AML-193 (cell line): ENCODE data around the gene DDX54.
"Not testable (repeated sequence)": the region's sequence is repeated elsewhere in the genome, so short reads cannot be mapped to it uniquely, and the experiment has no call there.

ENCODE experiments used
- DNase-seq, 2 experiments: peaks; one replicate each; lab custom pipeline; 2025; lab: John Stamatoyannopoulos, UW

DDX54 gene

GRCh38 chr12:113216027-113216426, 30.7 kb upstream of the DDX54 start:
- no peak for DNase-seq

DNA sequence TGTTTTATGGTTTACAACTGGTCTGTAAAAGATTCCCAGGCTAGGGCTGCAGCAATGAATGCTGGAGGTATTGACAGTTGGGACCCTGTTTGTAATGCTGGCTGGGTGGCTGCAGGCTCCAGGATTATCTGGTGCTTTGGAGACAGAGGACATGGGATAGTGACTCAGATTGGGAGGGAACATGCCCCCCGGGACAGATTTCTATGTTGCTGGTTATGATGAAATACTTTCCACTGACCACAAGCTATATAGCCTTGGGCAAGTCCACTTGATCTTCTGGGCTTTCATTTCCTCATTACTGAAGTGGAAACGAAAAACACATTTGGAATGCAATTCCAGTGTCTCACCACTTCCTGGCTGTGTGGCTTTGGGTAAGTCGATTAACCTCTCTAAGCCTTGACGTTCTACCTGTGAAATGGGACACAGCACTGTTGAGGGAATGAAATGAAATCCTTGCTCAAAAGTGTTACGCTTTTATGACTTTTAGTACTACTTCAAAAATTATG, 29.7 kb upstream of the DDX54 start:
- DNase-seq = peak; percentile 92 to 95

DNA sequence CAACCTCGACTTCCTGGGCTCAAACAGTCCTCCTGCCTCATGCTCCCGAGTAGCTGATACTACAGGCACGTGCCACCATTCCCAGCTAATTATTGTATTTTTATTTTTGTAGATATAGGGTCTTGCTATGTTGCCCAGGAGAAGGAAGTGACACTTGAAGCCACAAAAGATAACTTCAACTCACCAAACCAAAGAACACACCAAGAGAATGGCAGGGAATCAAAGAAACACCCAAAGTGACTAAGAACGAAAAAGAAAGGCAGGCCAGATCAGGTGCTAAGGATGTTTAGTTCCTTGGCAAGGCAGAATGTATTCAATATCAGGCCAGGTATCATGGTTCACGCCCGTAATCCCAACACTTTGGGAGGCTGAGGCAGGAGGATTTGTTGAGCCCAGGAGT, 25.9 kb upstream of the DDX54 start:
- DNase-seq = no peak

GRCh38 chr12:113208041-113208934, 23.0 kb upstream of the DDX54 start:
- peak; percentile 97 to 99 for DNase-seq

DNA sequence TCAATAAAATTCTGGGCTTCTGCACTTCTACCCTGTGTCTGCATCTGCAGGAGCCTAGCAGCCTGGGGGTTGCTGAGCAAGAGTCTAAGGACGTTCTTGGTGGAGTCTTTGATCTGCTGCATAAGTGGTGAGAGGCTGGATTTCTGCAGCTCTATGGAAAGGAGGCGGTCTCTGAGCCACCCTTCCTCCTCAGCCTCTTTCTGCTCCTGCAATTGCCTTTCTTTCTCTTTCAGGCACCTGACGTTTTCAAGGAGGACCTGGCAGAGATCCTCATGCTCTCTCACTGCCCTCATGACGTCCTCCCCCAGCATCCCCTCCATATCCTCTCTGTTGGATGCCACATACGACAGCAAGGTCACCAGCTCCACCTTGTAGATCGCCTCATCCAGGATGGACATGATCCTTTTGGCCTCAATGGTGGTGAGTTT, 22.3 kb upstream of the DDX54 start:
- peak in 1 of 2 experiments; percentile 9 for DNase-seq

- DNase-seq = not testable (repeated sequence)
Measured at GRCh38 chr12:113206802-113207201, 21.5 kb upstream of the DDX54 start.

GRCh38 chr12:113204804-113205203, 19.5 kb upstream of the DDX54 start:
- no peak for DNase-seq

DNA sequence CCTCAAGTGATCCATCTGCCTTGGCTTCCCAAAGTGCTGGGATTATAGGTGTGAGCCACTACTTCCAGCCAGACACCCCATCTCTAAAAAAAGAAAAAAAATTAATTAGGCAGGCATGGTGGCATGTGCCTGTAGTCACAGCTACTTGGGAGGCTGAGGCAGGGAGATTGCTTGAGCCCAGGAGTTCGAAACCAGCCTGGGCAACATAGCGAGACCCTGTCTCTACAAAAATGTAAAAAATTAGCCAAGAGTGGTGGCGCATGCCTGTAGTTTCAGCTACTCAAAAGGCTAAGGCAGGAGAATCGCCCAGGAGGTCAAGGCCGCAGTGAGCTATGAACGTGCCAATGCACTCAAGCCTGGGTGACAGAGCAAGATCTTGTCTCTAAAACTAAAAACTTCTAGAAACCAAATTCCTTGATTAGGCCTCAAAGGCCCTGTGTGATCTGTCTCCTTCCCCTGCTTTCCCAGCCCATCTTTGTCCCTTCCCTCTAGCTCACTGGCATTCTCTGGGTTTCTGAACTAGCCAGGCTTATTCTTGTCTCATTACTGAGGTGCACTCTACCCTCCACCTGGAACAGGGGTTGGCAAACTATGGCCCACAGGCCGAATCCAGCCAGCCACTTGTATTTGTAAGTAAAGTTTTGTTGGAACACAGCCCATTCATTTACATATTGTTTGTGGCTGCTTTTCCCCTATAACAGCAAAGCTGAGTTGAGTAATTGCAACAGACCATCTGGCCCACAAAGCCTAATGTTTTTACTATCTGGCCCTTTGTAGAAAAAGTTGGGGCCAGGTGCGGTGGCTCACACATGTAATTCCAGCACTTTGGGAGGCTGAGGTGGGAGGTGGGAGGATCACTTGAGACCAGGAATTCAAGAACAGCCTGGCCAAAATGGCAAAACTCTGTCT, 18.8 kb upstream of the DDX54 start:
- DNase-seq = peak in 1 of 2 experiments; percentile 26

- no peak for DNase-seq
Measured at GRCh38 chr12:113202300-113203075, 17.2 kb upstream of the DDX54 start.

- no peak for DNase-seq
Measured at GRCh38 chr12:113201187-113202177, 16.2 kb upstream of the DDX54 start.

- DNase-seq = peak; percentile 61 to 67
Measured at GRCh38 chr12:113200021-113200797, 14.9 kb upstream of the DDX54 start.

DNA sequence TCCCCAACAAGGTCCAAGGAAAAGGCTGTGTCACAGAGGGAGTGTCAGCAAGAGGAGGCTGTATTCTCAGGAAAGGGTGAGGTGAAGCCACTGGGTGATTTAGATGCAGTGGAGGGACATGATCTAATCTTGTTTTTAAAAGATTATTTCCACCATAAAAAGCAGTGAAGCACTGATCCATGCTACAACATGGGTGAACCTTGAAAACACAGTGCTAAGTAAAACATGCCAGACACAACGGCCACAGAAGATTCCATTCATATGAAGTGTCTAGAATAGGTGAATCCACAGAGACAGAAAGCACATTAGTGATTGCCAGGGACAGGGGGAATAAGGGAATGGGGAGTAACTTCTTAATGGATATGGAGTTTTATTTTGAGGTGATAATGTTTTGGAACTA, 13.0 kb upstream of the DDX54 start:
- DNase-seq = no peak

GRCh38 chr12:113197518-113198077, 12.3 kb upstream of the DDX54 start:
- no peak for DNase-seq

DNA sequence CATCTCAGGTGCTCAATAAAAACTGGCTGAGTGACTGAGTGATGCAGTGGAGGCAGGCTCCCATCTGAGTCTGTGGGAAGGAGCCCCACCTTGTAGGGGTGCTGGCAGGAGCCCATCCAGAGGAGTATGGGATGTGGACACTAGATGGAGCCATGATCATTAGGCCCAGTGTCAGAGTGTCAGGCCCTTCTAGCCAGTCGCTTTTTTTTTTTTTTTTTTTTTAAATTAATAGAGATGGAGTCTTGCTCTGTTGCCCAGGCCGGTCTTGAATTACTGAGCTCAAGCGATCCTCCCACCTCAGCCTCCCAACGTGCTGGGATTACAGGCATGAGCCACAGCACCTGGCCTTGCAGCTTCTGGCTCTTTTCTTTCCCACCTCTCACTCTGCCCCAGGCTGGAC, 11.7 kb upstream of the DDX54 start:
- peak; percentile 72 to 76 for DNase-seq

- DNase-seq = no peak
Measured at GRCh38 chr12:113196582-113196981, 11.3 kb upstream of the DDX54 start.

GRCh38 chr12:113195598-113195997, 10.3 kb upstream of the DDX54 start:
- no peak for DNase-seq

GRCh38 chr12:113194971-113195391, 9.7 kb upstream of the DDX54 start:
- no peak for DNase-seq

DNA sequence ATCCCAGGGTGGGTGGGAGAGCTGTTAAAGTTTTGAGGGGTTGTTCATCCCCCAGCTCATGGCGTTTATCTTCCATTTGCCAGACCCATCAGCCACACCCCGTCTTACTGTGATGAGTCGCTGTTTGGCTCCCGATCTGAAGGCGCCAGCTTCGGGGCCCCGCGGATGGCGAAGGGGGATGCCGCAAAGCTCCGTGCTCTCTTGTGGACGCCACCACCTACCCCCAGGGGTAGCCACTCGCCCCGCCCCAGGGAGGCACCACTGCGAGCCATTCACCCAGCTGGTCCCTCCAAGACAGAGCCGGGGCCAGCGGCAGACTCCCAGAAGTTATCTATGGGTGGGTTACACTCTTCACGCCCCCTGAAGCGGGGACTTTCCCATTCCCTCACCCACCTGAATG, 5.9 kb upstream of the DDX54 start:
- no peak for DNase-seq

- no peak for DNase-seq
Measured at GRCh38 chr12:113190761-113191160, 5.5 kb upstream of the DDX54 start.
